Keratinocyte (primary cell): ENCODE measurements around the gene SBK1.

Source experiments
- EZH2 ChIP-seq: IDR thresholded peaks from one replicate; pipeline ENCODE4 v1.6.1; 2012; ENCODE audit warnings: inconsistent platforms, mild to moderate bottlenecking, low read length, moderate library complexity
- TF ChIP-seq, protein P1 (sequence below), 3 experiments: IDR thresholded peaks in 1 of 3; conservative IDR thresholded peaks in 1 of 3; optimal IDR thresholded peaks in 1 of 3; 2 replicates in 2 of 3; 3 replicates in 1 of 3; pipeline versions ENCODE3 to v1.5.1; 2011; ENCODE audit warnings: low read length in 3 of 3, mild to moderate bottlenecking in 3 of 3, moderate library complexity in 2 of 3, control low read depth in 1 of 3, inconsistent platforms in 1 of 3; ENCODE audit not compliant: insufficient read depth in 2 of 3; ENCODE audit errors: extremely low read depth in 1 of 3

DNA sequence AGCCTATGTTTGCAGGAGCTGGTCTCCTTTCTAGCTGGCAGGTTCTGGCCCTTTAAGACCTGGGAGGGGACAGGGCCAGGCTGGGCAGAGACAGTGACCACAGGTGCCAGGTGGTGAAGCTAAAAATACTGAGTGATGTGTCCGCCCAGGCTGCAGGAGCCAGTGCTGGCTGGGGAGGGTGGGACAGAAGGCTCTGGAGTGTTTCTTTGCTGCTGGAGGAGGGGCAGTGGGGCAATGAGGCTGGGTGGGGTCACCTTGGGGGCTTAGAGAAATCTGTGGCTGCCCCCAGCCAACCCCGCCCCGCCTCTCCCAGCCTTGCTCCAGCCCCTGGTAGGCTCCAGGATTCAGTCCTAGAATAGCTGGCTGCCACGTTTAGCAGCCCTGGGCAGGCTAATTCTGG is 30.4 kb upstream of the SBK1 start:
- TF ChIP-seq, protein P1, sequence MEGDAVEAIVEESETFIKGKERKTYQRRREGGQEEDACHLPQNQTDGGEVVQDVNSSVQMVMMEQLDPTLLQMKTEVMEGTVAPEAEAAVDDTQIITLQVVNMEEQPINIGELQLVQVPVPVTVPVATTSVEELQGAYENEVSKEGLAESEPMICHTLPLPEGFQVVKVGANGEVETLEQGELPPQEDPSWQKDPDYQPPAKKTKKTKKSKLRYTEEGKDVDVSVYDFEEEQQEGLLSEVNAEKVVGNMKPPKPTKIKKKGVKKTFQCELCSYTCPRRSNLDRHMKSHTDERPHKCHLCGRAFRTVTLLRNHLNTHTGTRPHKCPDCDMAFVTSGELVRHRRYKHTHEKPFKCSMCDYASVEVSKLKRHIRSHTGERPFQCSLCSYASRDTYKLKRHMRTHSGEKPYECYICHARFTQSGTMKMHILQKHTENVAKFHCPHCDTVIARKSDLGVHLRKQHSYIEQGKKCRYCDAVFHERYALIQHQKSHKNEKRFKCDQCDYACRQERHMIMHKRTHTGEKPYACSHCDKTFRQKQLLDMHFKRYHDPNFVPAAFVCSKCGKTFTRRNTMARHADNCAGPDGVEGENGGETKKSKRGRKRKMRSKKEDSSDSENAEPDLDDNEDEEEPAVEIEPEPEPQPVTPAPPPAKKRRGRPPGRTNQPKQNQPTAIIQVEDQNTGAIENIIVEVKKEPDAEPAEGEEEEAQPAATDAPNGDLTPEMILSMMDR (optimal IDR thresholded peaks at IDR 0.05 in 1 of 3, IDR thresholded peaks at IDR 0.05 in 1 of 3, conservative IDR thresholded peaks at IDR 0.05 in 1 of 3; ENCODE audit: extremely low read depth in 1 of 3, insufficient read depth in 2 of 3, low read length in 3 of 3): no peak
- no peak for TF ChIP-seq EZH2
